SU-DHL-6 (cell line): ENCODE results near the gene GBA2.

Source experiments
- H2AFZ ChIP-seq: fragments of 200-600 bp; sonication (generic); 2 replicates; pipeline ENCODE4 v1.6.1; 2014; ENCODE audit warnings: low read depth, mild to moderate bottlenecking, moderate library complexity, mixed read lengths, antibody characterized with exemption, low read length; ENCODE audit not compliant: severe bottlenecking
- H3F3A ChIP-seq: fragments of 200-600 bp; shearing (Covaris generic); 2 replicates; pipeline ENCODE4 v1.6.0; 2016; ENCODE audit warnings: antibody characterized with exemption, mild to moderate bottlenecking; ENCODE audit not compliant: insufficient read depth
- H3K27ac ChIP-seq: fragments of 200-600 bp; sonication (generic); 2 replicates; pipeline ENCODE4 v1.5.1; 2016; ENCODE audit warnings: low read depth, mild to moderate bottlenecking, low read length, moderate library complexity, mixed read lengths
- H3K27me3 ChIP-seq: fragments of 200-600 bp; sonication (generic), shearing (Covaris generic); 2 replicates; pipeline ENCODE4 v1.6.0; 2014; ENCODE audit warnings: mild to moderate bottlenecking, low read length
- H3K36me3 ChIP-seq: fragments of 200-600 bp; sonication (generic); 2 replicates; pipeline ENCODE4 v1.6.1; 2014; ENCODE audit warnings: mild to moderate bottlenecking, low read length, mixed read lengths
- H3K4me2 ChIP-seq: fragments of 300-600, 200-600 bp; shearing (Covaris generic), sonication (generic); 2 replicates; pipeline ENCODE4 v1.6.0; 2014; ENCODE audit warnings: low read length, low read depth, mild to moderate bottlenecking; ENCODE audit not compliant: poor library complexity, severe bottlenecking
- H3K4me3 ChIP-seq: fragments of 200-600 bp; sonication (generic); 2 replicates; pipeline ENCODE4 v1.5.1; 2014; ENCODE audit warnings: antibody characterized with exemption, low read length, mild to moderate bottlenecking, mixed read lengths; ENCODE audit not compliant: insufficient read depth, poor library complexity, severe bottlenecking
- H3K79me2 ChIP-seq: fragments of 200-600 bp; sonication (generic); 2 replicates; pipeline ENCODE4 v1.6.1; 2014; ENCODE audit warnings: mild to moderate bottlenecking, low read length, moderate library complexity; ENCODE audit not compliant: insufficient read depth
- H3K9ac ChIP-seq: fragments of 200-600 bp; sonication (generic); 2 replicates; pipeline ENCODE4 v1.7.0; 2014; ENCODE audit warnings: mild to moderate bottlenecking, low read length
- H3K9me2 ChIP-seq: fragments of 200-600 bp; sonication (generic); replicated peaks from 2 replicates; pipeline ENCODE4 v1.6.1; 2014; ENCODE audit warnings: low read length; ENCODE audit not compliant: insufficient read depth
- H3K9me3 ChIP-seq: fragments of 200-600 bp; sonication (generic); 2 replicates; pipeline ENCODE4 v1.6.1; 2014; ENCODE audit warnings: low read length, mixed read lengths; ENCODE audit not compliant: insufficient read depth
- H4K20me1 ChIP-seq: fragments of 200-600 bp; sonication (generic); 2 replicates; pipeline ENCODE4 v1.6.1; 2014; ENCODE audit warnings: low read depth, mild to moderate bottlenecking, antibody characterized with exemption, low read length, moderate library complexity, mixed read lengths
- EZH2phosphoT487 ChIP-seq: fragments of 200-600 bp; sonication (generic), shearing (Covaris generic); conservative IDR thresholded peaks from 2 replicates; pipeline ENCODE4 v1.6.1; 2018; ENCODE audit warnings: mild to moderate bottlenecking, antibody characterized with exemption, low read length, moderate library complexity, mixed read lengths
- TF ChIP-seq, protein P1 (sequence below): fragments of 200-600 bp; sonication (generic); IDR thresholded peaks from one replicate; pipeline ENCODE4 v1.5.1; 2017; ENCODE audit warnings: antibody characterized with exemption, mild to moderate bottlenecking, low read length, moderate library complexity; ENCODE audit not compliant: insufficient read depth, poor library complexity, severe bottlenecking

The GBA2 gene

DNA sequence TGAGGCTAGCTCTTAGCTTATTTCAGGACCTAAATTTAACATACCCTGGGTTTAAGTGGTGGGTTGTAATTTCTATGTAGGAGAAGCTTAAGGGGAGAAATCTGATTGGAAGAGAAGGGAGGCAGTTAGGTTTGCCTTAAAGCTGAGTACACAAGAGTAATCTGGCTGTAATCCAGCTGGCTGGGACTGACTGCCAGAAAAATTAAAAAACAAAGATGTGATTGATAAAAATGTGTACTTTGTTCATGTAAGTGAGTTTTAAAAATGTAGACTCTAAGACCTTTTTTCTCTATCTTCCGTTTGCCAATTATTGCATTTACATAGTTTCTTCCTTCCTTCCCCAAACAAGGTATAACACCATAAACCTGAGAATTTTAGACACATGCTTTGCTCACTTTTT is 22.5 kb upstream of the GBA2 start:
- Histone ChIP-seq H3K9me2 (no peaks in the 10 kb centered on the region), H3K9me3 (no peaks in the 10 kb centered on the region), H3F3A (peaks cover under 1% of the 10 kb centered on the region; the same call in 1 of the 2 replicates), H3K36me3 (no peaks in the 10 kb centered on the region), H3K9ac (no peak overlapping the region), H3K27ac (no peak overlapping the region), H2AFZ (no peak overlapping the region), H3K27me3 (no peaks in the 10 kb centered on the region), H4K20me1 (no peaks in the 10 kb centered on the region), H3K4me2 (no peak overlapping the region), H3K79me2 (no peaks in the 10 kb centered on the region), H3K4me3 (no peak overlapping the region)
- TF ChIP-seq, protein P1, sequence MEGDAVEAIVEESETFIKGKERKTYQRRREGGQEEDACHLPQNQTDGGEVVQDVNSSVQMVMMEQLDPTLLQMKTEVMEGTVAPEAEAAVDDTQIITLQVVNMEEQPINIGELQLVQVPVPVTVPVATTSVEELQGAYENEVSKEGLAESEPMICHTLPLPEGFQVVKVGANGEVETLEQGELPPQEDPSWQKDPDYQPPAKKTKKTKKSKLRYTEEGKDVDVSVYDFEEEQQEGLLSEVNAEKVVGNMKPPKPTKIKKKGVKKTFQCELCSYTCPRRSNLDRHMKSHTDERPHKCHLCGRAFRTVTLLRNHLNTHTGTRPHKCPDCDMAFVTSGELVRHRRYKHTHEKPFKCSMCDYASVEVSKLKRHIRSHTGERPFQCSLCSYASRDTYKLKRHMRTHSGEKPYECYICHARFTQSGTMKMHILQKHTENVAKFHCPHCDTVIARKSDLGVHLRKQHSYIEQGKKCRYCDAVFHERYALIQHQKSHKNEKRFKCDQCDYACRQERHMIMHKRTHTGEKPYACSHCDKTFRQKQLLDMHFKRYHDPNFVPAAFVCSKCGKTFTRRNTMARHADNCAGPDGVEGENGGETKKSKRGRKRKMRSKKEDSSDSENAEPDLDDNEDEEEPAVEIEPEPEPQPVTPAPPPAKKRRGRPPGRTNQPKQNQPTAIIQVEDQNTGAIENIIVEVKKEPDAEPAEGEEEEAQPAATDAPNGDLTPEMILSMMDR: no peak

DNA sequence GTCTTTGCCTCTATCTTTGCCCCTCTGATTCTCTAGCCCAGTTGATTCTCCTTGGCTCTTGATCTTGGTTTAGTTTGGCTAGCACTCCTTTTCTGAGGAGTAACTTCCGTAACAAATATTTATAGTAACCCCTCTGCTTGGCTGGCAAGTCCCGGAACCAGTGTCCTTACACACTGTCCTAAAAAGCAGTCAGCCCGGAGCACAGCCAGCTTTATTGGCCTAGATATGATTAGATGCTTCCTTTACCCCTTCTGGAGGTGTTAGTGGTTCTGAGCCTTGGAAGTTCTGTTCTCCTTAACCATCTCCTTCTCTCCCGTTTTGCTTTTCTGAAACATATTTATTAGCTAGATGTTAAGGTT is 22.0 kb upstream of the GBA2 start:
- H2AFZ ChIP-seq: no peak overlapping the region

DNA sequence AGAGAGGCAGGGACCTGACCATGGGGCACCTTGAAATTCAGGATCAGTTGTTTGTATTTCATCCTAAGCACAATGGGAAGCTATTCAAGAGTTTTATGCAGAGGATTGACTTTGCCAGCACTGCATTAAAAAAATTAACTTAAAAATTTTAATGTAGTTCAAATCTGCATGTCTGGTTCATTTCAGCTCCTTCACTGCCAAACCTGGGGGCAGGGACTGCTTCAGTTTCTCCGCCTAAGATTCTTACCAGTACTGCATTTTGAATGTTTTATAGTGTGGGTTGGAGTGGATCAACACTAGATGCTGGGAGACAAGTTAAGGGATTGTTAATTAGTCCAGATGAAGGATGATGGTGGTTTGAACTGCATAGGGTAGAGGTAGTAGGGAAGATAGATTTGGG is 20.7 kb upstream of the GBA2 start:
- H3K9ac ChIP-seq: no peak overlapping the region
- no peaks in the 10 kb centered on the region for H3K79me2 ChIP-seq
- H3K9me3 ChIP-seq: no peaks in the 10 kb centered on the region
- H3K27me3 ChIP-seq: no peaks in the 10 kb centered on the region
- no peaks in the 10 kb centered on the region for H4K20me1 ChIP-seq
- no peak overlapping the region for H3K4me2 ChIP-seq
- no peaks in the 10 kb centered on the region for H3K9me2 ChIP-seq
- TF ChIP-seq, protein P1: no peak
- TF ChIP-seq EZH2phosphoT487: no peak
- H3K36me3 ChIP-seq: no peaks in the 10 kb centered on the region
- no peak overlapping the region for H3K4me3 ChIP-seq
- peaks cover 5% of the 10 kb centered on the region; the same call in 1 of the 2 replicates for H3F3A ChIP-seq
- no peak overlapping the region for H2AFZ ChIP-seq
- H3K27ac ChIP-seq: no peak overlapping the region

More for the DNA sequence above, 22.0 kb upstream of the GBA2 start:
- no peaks in the 10 kb centered on the region for H3K36me3 ChIP-seq
- H3F3A ChIP-seq: peaks cover 5% of the 10 kb centered on the region; the same call in 1 of the 2 replicates
- TF ChIP-seq EZH2phosphoT487: no peak
- TF ChIP-seq, protein P1: no peak
- H3K27ac ChIP-seq: no peak overlapping the region
- H3K79me2 ChIP-seq: no peaks in the 10 kb centered on the region
- H4K20me1 ChIP-seq: no peaks in the 10 kb centered on the region
- no peak overlapping the region for H3K9ac ChIP-seq
- no peaks in the 10 kb centered on the region for H3K27me3 ChIP-seq
- no peak overlapping the region for H3K4me3 ChIP-seq
- no peaks in the 10 kb centered on the region for H3K9me3 ChIP-seq
- no peak overlapping the region for H3K4me2 ChIP-seq
- H3K9me2 ChIP-seq: no peaks in the 10 kb centered on the region

DNA sequence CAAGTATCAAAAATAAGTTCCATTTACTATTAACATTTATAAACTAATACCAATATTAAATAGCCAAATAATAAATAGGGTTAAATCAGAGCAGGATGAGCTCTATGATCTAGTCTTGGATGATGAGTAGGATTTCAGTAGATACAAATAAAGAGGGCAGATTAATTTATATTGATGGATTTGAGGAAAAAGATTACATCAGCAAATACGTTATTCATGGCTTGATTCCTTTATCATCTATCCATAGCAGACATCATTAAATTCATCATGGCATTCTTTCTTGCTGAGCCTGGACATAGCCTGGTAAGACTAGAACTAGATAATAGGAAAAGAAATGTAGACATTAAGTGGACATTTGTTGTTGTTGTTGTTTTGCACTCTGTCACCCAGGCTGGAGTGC is 18.4 kb upstream of the GBA2 start:
- Histone ChIP-seq H3K9me2 (no peaks in the 10 kb centered on the region), H2AFZ (no peak overlapping the region), H3K27ac (no peak overlapping the region), H4K20me1 (no peaks in the 10 kb centered on the region), H3K79me2 (no peaks in the 10 kb centered on the region), H3K36me3 (no peaks in the 10 kb centered on the region), H3K4me3 (no peak overlapping the region), H3K9me3 (no peaks in the 10 kb centered on the region), H3K27me3 (no peaks in the 10 kb centered on the region), H3K9ac (no peak overlapping the region), H3F3A (peaks cover 5% of the 10 kb centered on the region; the same call in 1 of the 2 replicates), H3K4me2 (no peak overlapping the region)
- no peak for TF ChIP-seq EZH2phosphoT487
- TF ChIP-seq, protein P1: no peak
